Epithelial cell of proximal tubule (primary cell): ENCODE results near the gene PCLO. TPM values are rescaled to one million over a fixed set of nuclear protein-coding genes. Genes with fewer than 3 reads are reported as not detected.

Experiments
- DNase-seq: peaks from one replicate; pipeline ENCODE4 v3.0.0-alpha.2; 2011; ENCODE audit warnings: low read depth
- H3K4me3 ChIP-seq: 2 replicates; pipeline ENCODE4 v1.5.1; 2011; ENCODE audit warnings: low read depth, mild to moderate bottlenecking, low read length
- CTCF ChIP-seq: conservative IDR thresholded peaks from 2 replicates; pipeline ENCODE4 v1.5.1; 2012; ENCODE audit warnings: low read depth, mild to moderate bottlenecking, low read length
- total RNA-seq: library from RNA; depleted of rRNA; stranded (reverse); fragments of >200 nt; gene quantifications from 2 replicates; pipeline ENCODE4 v1.2.3, GENCODE V29; 2015

The PCLO gene
- total RNA-seq, 1 donor from 2014 or later, result 0.58 TPM

- no peak for DNase-seq
- TF ChIP-seq CTCF, result no peak
- H3K4me3 ChIP-seq, result no peak overlapping the region
Measured at GRCh38 chr7:83011954-83012353, 150.7 kb downstream of the PCLO start.

GRCh38 chr7:83005410-83005809 is 157.3 kb downstream of the PCLO start:
- DNase-seq, result no peak
- TF ChIP-seq CTCF, result peak; percentile 24
- H3K4me3 ChIP-seq, result no peak overlapping the region

- no peak for TF ChIP-seq CTCF
- peak; percentile 91 for DNase-seq
- H3K4me3 ChIP-seq, result no peak overlapping the region
Measured at GRCh38 chr7:83001362-83002040, 161.2 kb downstream of the PCLO start.

- H3K4me3 ChIP-seq, result no peak overlapping the region
- no peak for TF ChIP-seq CTCF
Measured at GRCh38 chr7:82998436-82998835, 164.2 kb downstream of the PCLO start.

GRCh38 chr7:82985144-82985802 is 177.4 kb downstream of the PCLO start:
- no peak for DNase-seq
- no peak overlapping the region for H3K4me3 ChIP-seq
- no peak for TF ChIP-seq CTCF

More at GRCh38 chr7:82998436-82998835, 164.2 kb downstream of the PCLO start:
- no peak for DNase-seq

GRCh38 chr7:82980130-82980788 is 182.4 kb downstream of the PCLO start:
- no peak for TF ChIP-seq CTCF
- no peak for DNase-seq
- H3K4me3 ChIP-seq, result no peak overlapping the region
